Measurements from ENCODE around the gene RASSF5.

RASSF5 gene, protein sequence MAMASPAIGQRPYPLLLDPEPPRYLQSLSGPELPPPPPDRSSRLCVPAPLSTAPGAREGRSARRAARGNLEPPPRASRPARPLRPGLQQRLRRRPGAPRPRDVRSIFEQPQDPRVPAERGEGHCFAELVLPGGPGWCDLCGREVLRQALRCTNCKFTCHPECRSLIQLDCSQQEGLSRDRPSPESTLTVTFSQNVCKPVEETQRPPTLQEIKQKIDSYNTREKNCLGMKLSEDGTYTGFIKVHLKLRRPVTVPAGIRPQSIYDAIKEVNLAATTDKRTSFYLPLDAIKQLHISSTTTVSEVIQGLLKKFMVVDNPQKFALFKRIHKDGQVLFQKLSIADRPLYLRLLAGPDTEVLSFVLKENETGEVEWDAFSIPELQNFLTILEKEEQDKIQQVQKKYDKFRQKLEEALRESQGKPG

GRCh38 chr1:206507284-206508129 lies at the start of gene RASSF5:
RASSF5 (plus strand) TSS chr1:206507531; CDS start chr1:206507603, 72 bp downstream.
- peak; percentile 52 for DNase-seq (ENCODE audit: low spot score)
- FAIRE-seq, result no peak

GRCh38 chr1:206459703-206460102 lies 47.6 kb upstream of the RASSF5 start:
- FAIRE-seq, result no peak
- DNase-seq (ENCODE audit: low spot score), result no peak

GRCh38 chr1:206460836-206461426 lies 46.4 kb upstream of the RASSF5 start:
- DNase-seq (ENCODE audit: low spot score) (no peak), FAIRE-seq (no peak)

GRCh38 chr1:206461602-206462455 lies 45.5 kb upstream of the RASSF5 start:
- DNase-seq (ENCODE audit: low spot score), result peak; percentile 65
- FAIRE-seq, result no peak

DNA sequence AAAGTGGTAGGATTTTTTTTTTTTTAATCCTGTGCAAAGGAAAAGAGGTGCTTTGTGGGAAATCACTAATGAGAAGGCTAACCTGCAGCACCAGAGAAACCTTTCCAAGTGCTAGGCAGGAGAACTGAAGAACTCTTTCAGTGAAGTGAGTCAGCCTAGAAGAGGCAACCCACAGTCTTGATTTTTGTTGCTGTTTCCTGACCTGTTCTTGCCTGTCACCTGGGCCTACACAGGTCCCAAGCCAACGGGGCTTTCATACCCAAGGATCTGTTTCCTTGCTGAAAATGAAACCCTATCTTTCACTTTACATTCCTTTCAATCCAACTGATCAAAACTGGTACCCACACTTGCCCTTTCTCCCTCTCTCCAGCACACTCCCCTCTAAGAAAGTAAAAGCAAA lies 44.2 kb upstream of the RASSF5 start:
- FAIRE-seq (no peak), DNase-seq (ENCODE audit: low spot score) (no peak)

DNA sequence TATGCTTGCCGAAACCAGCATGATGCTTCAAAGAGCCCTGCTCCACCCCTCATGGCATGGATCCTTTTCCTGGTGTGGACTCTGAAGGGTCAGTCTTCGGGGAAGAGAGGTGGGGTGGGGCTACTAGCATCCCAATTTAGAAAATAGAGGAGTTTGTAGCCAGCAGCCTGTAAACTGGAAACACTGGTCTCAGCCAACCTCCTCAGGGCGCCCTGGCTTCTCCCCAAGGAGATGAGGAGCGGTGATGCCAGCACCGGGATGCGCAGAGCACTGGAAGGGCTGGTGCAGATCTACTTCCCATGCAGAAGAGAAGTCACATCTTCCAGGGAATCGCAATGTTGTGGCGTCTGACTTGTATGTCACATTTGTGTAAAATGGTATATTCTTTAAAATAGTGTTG lies 43.4 kb upstream of the RASSF5 start:
- FAIRE-seq (no peak), DNase-seq (ENCODE audit: low spot score) (no peak)

DNA sequence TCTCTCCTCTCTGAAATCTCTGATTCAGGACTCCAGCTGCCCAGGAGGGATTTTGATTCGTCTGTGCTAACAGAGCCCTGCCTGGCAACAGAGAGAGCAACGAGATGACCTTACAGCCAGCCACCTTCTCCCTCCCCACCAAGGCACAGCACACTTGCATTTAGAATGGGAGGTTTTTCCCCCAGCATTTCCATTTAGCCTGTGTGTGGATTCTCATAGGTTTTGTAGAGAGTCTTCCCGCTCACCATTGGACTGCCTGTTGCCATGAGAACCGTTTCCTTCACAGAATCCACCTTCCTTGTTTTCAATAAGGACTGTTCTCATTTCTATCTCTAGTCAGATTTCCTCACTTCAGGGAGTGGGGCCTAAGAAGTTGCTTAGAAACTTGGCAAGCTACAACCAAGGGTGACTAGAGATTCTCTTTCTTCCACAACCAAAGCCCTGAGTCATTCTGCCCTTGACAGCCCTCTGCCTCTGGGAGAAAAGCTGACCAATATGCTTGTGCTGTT lies 42.8 kb upstream of the RASSF5 start:
- no peak for FAIRE-seq
- no peak for DNase-seq (ENCODE audit: low spot score)

DNA sequence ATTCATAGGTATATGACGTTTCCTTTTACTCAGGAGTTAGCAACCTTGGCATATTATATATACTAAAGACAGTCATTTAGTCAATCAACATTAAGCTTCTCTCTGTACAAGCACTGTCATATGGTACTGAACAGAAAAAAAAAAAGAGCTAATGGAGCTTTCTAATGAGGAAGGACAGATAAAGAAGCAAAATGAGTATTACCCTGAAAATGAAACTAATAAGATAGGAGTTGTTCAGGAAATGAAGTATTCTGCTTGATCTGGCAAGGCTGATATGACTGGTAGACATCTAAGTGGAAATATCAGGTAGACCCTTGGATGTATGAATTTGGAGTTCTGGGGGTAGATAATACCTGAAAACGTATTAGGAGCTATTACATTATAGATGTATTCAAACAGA lies 41.4 kb upstream of the RASSF5 start:
- DNase-seq (ENCODE audit: low spot score), result no peak
- FAIRE-seq, result no peak

GRCh38 chr1:206466840-206467649 lies 40.3 kb upstream of the RASSF5 start:
- DNase-seq (ENCODE audit: low spot score) (no peak), FAIRE-seq (no peak)

DNA sequence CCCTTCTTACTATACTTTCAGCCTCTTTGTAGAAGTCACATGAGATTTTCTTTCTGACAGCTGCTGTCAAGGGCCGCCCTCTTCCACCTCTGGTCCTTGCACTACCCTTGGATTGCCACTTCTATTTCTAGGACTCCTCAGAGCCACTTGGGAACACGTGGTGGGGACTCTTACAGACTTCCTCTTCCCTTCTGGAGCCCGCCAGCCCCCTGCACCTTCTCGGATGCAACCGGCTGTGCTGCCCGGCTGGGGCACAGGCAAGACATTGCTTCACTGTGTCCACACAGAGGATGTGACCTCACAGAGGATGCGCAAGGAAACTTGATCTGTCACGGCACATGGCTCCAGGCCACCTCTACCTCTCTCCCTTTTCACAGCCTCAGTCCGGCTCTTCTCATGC lies 39.4 kb upstream of the RASSF5 start:
- FAIRE-seq, result no peak
- no peak for DNase-seq (ENCODE audit: low spot score)

- FAIRE-seq (no peak), DNase-seq (ENCODE audit: low spot score) (no peak)
Observed at GRCh38 chr1:206468571-206468970, 38.8 kb upstream of the RASSF5 start.

DNA sequence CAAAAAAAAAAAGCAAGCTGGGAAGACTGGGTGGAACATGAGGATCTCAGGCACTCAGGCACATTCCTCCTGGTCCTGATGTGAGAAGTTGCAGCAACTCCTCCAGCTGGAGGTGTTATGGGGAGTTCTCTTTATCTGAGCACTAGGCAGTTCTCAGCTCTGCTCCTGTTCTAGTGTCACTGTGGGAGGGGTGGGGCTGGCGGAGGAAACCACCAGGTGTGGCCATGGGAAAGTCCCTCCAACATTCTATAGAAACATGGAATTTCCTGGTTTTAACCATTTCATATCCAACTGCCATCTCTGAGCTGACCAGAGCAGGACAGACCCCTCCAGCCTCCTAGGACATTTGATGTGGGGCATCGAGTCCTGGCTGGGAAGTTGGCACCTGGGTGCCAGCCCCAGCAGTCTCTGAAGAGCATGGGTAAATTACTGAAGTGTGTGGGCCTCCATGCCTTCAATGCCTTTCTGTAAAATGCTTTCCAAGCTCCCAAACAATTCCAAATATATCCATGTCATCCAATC lies 37.9 kb upstream of the RASSF5 start:
- no peak for FAIRE-seq
- DNase-seq (ENCODE audit: low spot score), result no peak

DNA sequence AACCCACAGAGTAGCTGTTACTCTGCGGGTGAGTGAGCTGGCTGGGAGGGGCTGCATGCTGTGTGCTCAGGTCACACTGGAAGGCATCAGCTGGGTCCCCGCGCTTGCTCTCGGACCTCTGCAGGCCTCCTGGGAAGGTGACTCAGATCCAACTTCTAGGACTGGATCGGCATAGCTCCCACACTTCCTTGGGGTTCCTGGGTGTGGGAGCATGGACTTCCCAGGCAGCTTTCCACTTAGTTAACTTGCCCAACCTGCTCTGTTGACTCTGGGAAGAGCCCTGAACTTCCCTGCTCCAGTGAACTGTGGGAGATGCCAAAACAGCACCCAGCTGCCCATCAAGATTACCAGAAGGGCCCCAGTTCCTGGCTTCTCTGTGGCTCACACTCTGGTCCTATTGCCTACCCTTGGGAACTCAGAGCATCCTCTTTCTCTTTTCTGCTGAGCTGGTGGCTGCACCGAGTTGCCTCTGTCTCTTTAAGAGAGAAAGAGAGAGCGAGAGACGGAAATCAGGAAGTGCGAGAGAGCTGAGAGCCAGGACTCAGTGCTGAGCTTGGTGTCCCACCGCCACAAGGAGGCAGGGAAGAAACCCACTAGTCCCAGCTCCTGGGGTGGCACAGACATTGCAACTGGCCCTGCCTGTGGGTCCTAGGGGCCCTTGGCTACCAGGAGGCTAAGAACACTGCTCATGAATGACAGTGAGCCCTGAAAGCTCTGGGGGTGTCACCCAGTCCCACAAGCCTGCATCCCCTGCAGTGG lies 37.2 kb upstream of the RASSF5 start, which contains the start of gene IKBKE:
Gene IKBKE (plus strand): TSS at position 544 of the 759 bp plus-strand sequence. CDS start 2,752 bp downstream, outside the sequence.
- no peak for FAIRE-seq

DNA sequence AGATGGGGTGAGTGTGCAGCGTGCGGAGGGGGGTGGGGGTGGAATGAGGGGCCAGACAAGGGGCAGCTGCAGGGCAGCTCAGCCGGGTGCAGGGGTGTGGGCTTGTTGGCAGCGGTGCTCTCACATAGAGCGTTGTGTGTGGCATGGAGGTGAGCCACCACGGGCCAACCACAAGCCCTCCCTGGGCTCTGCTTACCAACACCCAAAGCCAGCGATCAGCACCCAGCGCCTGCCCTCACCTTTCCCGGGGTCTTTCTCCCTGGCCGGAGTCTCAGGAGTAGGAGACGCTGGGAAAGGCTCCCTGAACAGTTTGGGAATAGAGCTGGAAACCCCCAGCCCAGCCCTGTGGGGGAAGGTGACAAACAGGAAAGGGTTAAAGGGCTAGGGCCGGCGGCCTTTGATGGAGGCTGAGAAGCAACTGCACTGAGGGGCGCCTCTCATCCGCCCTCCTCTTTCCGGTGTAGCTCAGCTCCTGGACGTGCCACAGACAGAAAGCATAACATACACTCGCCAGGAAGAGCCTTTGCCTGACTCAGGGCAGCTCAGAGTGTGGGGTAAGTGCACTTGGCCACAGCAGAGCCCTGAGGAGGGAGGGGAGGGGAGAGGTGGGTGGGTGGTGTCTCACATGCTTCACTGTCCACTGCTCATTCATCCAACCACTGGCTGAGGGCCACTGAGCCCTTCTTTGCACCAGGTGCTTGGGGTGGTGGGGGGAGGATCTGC lies 36.5 kb upstream of the RASSF5 start:
- DNase-seq (ENCODE audit: low spot score) (peak; percentile 58), FAIRE-seq (no peak)

More for the DNA sequence above, 37.2 kb upstream of the RASSF5 start, which contains the start of gene IKBKE:
- DNase-seq (ENCODE audit: low spot score), result peak; percentile 85

GRCh38 chr1:206471415-206471801 lies 35.9 kb upstream of the RASSF5 start:
- FAIRE-seq, result no peak

GRCh38 chr1:206472024-206472423 lies 35.3 kb upstream of the RASSF5 start:
- FAIRE-seq, result no peak
- no peak for DNase-seq (ENCODE audit: low spot score)

More at GRCh38 chr1:206471415-206471801, 35.9 kb upstream of the RASSF5 start:
- no peak for DNase-seq (ENCODE audit: low spot score)

DNA sequence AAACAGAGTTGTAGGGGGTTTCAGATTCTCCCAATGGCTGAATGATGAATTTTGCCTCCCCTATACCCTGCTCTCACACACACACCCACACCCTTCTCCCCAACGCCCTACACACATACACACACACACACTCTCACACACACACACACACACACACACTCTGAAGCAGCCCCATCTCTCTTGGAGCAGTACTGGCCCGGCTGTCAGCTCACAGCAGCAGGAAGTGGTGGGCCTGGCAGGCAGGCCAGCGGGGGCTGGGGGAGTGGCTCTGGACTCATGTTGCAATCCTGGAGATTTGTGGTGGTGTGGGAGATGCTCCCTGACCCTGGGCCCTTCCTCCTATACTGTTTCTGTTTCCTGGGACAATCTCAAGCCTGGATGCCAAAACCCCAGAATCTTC lies 34.9 kb upstream of the RASSF5 start:
- DNase-seq (ENCODE audit: low spot score), result peak; percentile 46
- FAIRE-seq, result no peak

- FAIRE-seq (no peak), DNase-seq (ENCODE audit: low spot score) (no peak)
Observed at GRCh38 chr1:206472886-206473285, 34.4 kb upstream of the RASSF5 start.

Data from urothelium cell line (cell line).